ENCODE results near the gene WDR64.
"Not testable (repeated sequence)": the region's sequence is repeated elsewhere in the genome, so short reads cannot be mapped to it uniquely, and the experiment has no call there.

The WDR64 gene

DNA sequence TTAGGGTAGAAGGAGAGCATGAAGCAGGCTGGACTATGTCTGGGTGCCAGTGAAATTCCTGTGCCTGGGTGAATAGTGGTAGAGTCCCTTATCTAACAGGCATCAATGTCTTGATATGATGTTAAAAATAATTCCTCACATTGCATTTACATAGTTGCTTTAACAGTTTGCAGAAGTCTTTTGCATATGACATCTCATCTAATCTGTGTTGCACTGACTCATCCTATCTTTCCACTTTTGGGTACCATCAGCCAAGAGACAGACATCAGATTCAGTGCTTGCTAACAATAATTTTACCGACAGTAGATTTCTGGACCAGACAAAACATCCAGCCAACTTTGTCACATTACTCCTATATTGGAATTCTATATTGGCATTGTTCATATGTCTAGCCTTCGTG is 92.5 kb downstream of the WDR64 start:
- DNase-seq = no peak

DNA sequence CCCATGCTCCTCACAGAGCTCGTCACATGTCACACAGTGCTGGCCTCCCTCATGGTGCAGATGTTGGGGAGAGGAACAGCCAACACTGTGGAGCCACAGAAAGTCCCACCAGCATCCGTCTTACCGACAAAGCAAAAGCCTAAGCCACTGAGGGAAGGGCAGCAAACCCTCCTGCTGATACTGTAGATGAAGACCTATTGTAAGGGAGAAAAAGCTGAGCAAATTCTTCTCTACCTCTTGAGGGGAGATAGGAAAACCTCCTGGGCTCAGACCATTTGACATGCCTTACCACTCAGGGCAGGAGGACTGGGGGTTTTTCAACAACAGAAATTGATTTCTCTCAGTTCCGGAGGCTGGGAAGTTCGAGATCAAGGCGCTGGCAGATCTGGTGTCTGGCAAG is 95.9 kb downstream of the WDR64 start:
- no peak for DNase-seq

GRCh38 chr1:241749041-241749944 is 97.2 kb downstream of the WDR64 start:
- no peak for DNase-seq

- no peak for DNase-seq
Observed at GRCh38 chr1:241749945-241750695, 98.0 kb downstream of the WDR64 start.

GRCh38 chr1:241751524-241751923 is 99.4 kb downstream of the WDR64 start:
- no peak for DNase-seq

- no peak for DNase-seq
Observed at GRCh38 chr1:241762713-241763339, 110.7 kb downstream of the WDR64 start.

DNA sequence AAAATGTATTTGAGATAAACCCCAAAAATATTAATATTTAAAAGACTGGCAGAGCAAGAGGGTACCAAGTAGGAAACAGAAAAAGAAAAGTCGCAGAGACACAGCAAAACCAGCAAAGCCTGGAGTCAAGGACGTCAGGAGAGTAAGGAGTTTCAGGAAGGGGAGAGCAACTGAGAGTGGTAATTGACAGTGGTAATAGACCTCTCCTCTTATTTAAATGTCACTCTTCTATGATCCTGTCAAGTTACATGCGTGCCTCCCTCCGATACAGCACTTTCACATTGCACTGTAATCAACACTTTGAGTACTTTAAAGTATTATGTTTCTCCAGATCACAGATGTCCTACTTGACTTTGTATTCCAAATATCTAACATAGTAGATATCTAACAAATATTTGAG is 113.3 kb downstream of the WDR64 start:
- DNase-seq = no peak

DNA sequence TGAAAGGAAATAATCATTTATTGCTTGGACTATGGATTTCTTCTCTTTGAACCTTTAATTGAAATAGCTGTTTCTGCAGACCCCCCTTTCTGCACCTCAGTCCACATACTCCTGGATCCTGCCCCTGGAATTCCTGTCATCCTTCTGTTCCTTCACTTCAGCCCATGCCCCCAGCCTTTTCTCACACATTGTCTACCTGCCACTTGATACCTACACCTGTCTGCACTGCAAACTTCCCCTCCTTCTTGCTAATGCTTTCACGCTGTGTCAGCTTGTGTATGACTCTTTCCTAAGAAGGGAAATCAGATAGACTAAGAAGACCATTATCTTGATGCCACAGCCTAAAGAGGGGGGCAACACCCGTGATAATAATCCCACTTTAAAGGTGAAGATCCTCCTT is 115.7 kb downstream of the WDR64 start:
- no peak for DNase-seq

DNA sequence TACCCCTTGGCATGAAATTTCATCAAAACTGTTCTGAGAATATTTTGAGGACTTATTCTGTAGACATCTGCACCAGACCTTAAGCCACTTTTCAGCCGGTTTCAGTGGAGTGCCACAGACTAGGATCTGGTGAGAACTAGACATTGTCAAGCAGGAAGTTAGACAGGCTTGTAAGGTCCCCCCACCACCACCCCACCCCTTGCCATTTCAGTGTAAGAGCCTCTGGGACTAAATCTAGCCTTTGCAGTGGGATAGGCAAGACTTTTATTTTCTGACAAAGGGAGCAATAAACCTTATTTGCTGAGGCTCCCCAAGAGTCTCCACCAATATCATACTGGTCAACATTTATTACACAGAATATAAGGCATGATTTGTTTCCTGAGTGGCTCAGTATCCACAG is 118.0 kb downstream of the WDR64 start:
- no peak for DNase-seq

DNA sequence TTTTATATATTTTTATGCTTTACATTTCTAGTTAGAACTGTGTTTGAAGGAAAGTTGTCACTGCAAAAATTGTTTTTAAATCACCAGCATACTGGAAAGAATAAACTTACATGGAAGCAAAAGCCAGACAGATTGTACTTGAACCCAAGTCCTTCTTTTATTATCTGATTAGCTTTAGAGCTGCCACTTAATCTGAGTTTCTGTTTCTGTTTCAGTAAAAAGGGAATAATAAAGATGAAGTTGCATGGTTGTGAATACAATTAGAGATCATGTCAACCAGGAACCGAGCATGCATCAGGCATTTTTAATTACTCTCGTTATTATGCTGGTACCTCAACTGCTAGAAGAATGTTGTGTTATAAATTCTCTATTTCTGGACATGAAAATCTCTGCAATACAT is 119.0 kb downstream of the WDR64 start:
- no peak for DNase-seq

- no peak for DNase-seq
Observed at GRCh38 chr1:241772932-241773500, 120.9 kb downstream of the WDR64 start.

- DNase-seq = no peak
Observed at GRCh38 chr1:241773991-241774390, 121.9 kb downstream of the WDR64 start.

DNA sequence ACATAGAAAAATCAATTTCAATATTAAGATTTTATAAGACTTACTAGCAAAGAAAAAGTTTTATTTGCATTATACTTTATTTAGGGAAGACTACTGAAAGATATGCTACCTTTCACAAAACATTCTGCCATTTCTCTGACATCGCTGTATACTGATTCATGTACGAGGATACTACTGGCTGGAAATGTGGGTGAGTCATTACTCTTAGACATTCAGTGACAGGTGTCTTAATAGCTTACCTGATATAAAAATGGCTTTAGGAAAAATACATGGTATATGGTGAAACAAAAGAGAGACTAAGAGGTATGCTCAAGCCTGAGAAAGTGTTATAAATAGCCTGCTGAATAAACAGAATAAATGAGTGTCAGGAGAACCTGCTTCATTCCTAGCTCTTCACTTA is 122.9 kb downstream of the WDR64 start:
- DNase-seq = no peak

- DNase-seq = no peak
Observed at GRCh38 chr1:241776911-241777310, 124.8 kb downstream of the WDR64 start.

GRCh38 chr1:241778117-241778516 is 126.0 kb downstream of the WDR64 start:
- DNase-seq = no peak

DNA sequence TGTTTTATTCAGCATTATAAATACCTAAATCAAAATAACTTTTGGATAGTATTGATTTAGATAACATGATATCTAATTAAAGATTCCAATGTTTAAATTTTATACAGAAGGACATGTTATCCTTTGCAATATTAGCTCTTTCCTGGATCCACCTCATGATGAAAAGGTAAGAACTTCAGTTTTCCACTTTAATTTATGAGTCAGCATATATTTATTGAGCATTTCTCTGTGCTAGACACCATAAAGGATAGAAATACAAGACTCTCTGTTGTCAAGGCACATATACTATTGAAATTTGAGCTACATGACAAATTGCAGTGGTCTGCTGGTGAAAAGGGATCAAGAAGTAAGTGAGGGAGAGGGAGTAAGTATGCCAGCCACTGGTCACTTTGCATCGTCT is 127.8 kb downstream of the WDR64 start:
- DNase-seq = no peak

GRCh38 chr1:241782396-241782795 is 130.3 kb downstream of the WDR64 start:
- DNase-seq = no peak

GRCh38 chr1:241787691-241788090 is 135.6 kb downstream of the WDR64 start:
- DNase-seq = no peak

DNA sequence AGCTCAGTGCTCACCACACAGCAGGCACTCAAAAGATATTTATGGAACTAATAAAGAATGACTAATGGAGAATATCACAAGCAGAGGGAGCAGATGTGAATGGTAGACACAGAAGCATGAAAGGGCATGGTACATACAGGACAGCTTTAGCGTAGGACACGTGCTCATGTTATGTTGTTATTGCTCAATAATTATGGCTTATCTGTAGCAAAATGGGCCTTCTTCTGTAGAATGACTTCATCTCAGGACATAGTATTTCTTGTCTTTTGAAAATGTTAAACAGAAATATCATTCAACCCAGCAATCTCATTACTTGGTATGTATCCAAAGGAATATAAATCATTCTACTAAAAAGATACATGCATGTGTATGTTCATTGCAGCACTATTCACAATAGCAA is 137.0 kb downstream of the WDR64 start:
- DNase-seq = no peak

DNA sequence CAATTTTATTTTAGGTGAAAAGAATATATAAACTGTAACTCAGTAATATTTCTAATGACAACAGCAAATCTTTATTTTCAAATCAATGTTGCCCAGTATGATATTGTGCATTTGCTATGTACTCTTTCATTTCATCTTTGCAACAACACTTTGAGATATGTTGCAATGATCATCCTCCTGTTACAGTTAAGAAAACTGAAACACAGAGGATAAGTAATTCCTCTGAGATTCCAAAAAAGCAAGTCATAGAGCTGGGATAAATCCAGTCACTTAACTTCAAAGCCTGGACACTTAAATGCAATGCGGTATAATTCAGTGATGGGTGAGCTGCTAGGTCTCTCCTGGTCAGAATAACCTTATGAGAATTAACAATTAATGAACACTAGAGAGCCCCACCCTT is 147.3 kb downstream of the WDR64 start:
- DNase-seq = no peak

- DNase-seq = no peak
Observed at GRCh38 chr1:241800640-241801039, 148.6 kb downstream of the WDR64 start.

DNA sequence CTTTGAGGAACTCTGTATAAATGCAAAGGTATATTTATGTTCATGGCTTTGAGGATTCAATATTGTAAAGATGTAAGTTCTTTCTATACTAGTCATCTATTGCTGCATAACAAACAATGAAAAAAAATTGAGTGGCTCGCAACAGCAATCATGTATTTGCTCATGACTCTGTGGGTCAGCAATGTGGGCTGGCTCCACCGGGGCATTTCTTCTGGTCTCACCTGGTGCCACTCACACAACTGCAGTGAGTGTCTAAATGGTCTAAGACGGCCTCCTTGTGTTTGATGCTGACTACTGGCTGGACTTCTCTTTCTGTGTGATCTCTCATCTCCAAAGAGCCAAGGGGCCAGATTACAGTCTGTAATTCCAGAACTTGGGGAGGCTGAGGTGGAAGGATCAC is 150.8 kb downstream of the WDR64 start:
- no peak for DNase-seq

DNA sequence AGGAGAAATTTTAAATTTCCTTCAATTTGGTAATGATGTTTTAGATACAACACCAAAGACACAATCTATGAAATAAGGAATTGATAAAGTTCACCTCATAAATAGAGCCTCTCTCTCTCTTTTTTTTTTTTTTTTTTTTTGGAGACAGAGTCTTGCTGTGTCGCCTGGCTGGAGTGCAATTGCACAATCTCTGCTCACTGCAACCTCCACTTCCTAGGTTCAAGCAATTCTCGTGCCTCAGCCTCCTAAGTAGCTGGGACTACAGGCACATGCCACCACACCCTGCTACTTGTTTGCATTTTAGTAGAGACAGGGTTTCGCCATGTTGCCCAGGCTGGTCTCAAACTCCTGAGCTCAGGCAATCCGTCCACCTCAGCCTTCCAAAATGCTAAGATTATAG is 152.6 kb downstream of the WDR64 start:
- DNase-seq = not testable (repeated sequence)
